Omental fat pad (tissue), 4 donors: ENCODE data around the gene NDUFB10. TPM values are rescaled to one million over a fixed set of nuclear protein-coding genes. Genes with fewer than 3 reads are reported as not detected.
A peak's percentile ranks its signal among the peaks of the same experiment; 100 is the strongest.

Source experiments
- ATAC-seq: fragments of 150-250 bp; one replicate; pipeline ENCODE4 v1.9.1; 2016; ENCODE audit warnings: mild to moderate bottlenecking, moderate library complexity; ENCODE audit not compliant: low FRiP score
- DNase-seq: peaks from one replicate; pipeline ENCODE4 v3.0.0-alpha.2; 2019; ENCODE audit warnings: low spot score
- CTCF ChIP-seq, 3 donors: fragments of 450-650 bp; IDR thresholded peaks; one replicate each; pipeline ENCODE4 v1.5.1; 2016 to 2017; ENCODE audit warnings: antibody characterized with exemption in 3 of 3, mild to moderate bottlenecking in 3 of 3, moderate library complexity in 2 of 3
- total RNA-seq, 4 donors: library from RNA; depleted of rRNA; stranded (reverse); fragments of >200 nt; gene quantifications; one replicate each; pipeline ENCODE4 v1.1.0, GENCODE V29; 2016

Gene NDUFB10
- total RNA-seq, 4 donors from 2014 or later = 144 to 240 (median 183) TPM

GRCh38 chr16:1942810-1943726 lies 16.3 kb upstream of the NDUFB10 start, which contains the start of gene MSRB1:
Gene MSRB1, minus strand, starts transcription at chr16:1943199. Its CDS starts 43 bp downstream, at chr16:1943156.
- TF ChIP-seq CTCF (IDR thresholded peaks at IDR 0.05) = no peak
- DNase-seq (peak; percentile 99), ATAC-seq (peak; percentile 97)

- no peak for ATAC-seq
- DNase-seq = no peak
- no peak for TF ChIP-seq CTCF (IDR thresholded peaks at IDR 0.05)
Measured at GRCh38 chr16:1944612-1945199, 14.6 kb upstream of the NDUFB10 start.

GRCh38 chr16:1945559-1946391 lies 13.6 kb upstream of the NDUFB10 start:
- ATAC-seq (no peak), DNase-seq (no peak)
- TF ChIP-seq CTCF (IDR thresholded peaks at IDR 0.05) = no peak

- no peak for DNase-seq
- ATAC-seq = no peak
- no peak for TF ChIP-seq CTCF (IDR thresholded peaks at IDR 0.05)
Measured at GRCh38 chr16:1946495-1947368, 12.6 kb upstream of the NDUFB10 start.

- ATAC-seq = no peak
- no peak for TF ChIP-seq CTCF (IDR thresholded peaks at IDR 0.05)
- no peak for DNase-seq
Measured at GRCh38 chr16:1947369-1947670, 12.0 kb upstream of the NDUFB10 start.

GRCh38 chr16:1949507-1949906 lies 9.8 kb upstream of the NDUFB10 start:
- TF ChIP-seq CTCF (IDR thresholded peaks at IDR 0.05) = no peak
- no peak for ATAC-seq
- DNase-seq = no peak
